ENCODE results near the gene HERPUD1.
"Not testable (repeated sequence)": the region's sequence is repeated elsewhere in the genome, so short reads cannot be mapped to it uniquely, and the experiment has no call there.

HERPUD1 gene, protein sequence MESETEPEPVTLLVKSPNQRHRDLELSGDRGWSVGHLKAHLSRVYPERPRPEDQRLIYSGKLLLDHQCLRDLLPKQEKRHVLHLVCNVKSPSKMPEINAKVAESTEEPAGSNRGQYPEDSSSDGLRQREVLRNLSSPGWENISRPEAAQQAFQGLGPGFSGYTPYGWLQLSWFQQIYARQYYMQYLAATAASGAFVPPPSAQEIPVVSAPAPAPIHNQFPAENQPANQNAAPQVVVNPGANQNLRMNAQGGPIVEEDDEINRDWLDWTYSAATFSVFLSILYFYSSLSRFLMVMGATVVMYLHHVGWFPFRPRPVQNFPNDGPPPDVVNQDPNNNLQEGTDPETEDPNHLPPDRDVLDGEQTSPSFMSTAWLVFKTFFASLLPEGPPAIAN

DNA sequence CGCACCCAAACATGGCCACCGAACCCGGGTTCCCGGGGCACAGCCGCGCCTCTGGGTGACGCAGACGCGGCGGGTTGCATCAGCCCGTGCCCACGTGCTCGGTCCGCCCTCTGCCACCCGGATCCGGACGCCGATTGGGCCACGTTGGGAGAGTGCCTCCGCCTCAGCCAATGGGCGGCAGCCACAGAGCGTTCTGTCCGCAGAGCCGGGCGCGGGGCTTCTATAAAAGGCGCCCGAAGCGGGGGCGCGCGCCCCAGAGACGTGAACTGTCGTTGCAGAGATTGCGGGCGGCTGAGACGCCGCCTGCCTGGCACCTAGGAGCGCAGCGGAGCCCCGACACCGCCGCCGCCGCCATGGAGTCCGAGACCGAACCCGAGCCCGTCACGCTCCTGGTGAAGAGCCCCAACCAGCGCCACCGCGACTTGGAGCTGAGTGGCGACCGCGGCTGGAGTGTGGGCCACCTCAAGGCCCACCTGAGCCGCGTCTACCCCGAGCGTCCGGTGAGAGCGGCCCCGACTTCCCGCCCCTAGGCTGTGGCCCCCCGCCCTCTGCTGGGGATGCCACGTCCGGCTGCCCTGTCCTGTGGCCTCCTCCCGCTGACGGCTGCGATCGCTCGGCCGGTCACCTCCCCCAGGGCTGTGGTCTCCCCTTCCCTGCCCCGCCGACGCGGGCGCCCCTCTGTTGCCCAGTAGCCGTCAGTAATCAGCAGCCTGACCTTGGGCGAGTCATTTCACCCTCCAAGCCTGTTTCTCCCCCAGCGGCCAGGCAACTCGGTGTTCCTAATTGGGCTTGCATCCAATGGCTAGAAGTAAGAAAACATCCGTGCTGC lies at the start of gene HERPUD1:
Gene HERPUD1 (plus strand): TSS at position 251 of the 829 bp plus-strand sequence. CDS start 103 bp downstream, at position 354.
- peak; percentile 88 for FAIRE-seq
- peak; percentile 89 for DNase-seq (ENCODE audit: insufficient read length, low spot score)

DNA sequence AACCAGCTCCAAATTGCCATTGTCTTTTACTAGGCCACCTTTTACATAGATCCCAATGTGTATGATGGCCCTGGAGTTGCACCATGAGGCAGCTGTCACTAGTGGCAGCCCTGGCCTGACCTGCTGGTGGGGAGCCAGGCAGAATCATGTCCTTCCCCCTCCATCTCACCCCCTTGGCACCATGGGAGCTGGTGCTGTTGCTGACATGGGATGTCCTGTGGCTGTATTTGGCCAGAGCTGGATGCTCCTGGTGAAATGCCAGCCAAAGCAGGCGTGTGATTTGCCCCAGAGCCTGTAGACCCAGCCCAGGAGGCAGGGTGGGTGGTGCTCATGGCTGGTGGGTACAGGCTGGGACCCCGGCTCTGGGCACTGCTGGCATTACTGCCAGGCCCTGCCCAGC lies 48.4 kb upstream of the HERPUD1 start:
- DNase-seq (ENCODE audit: insufficient read length, low spot score) (no peak), FAIRE-seq (no peak)

DNA sequence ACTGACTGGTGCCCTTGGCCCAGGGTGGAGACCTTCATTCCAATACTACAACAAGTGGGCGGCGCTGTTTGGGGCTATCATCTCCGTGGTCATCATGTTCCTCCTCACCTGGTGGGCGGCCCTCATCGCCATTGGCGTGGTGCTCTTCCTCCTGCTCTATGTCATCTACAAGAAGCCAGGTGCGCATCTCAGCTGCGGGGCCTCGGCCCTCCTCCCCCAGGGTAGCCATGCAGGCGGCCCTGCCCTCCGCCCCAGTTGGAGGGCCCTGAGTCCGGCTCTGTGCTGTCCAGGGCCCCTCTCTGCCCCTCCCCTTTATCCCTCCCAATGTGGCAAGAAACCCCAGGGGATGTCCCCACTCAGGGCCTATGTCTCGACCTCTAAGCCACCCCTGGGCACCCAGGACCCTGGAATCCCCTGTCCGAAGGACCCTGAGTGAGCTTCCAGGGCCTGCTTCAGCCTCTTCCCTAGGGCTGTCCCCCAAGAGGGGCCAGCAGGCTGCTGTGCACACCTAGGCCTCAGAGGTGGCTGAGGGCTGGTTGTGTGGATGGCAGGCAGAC lies 47.8 kb upstream of the HERPUD1 start:
- DNase-seq (ENCODE audit: insufficient read length, low spot score) (no peak), FAIRE-seq (no peak)

DNA sequence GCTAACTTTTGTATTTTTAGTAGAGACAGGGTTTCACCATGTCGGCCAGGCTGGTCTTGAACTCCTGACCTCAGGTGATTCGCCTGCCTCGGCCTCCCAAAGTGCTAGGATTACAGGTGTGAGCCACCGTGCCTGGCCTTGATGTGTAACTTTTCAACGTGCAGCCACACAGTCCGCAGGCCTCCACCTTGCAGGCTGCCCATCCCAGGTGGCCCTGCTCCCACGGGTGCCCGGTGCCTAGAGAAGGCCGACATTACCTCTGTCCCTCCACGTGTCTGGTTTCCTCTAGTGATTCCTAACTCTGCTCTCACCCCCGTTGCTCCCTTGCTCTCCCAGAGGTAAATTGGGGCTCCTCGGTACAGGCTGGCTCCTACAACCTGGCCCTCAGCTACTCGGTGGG lies 47.0 kb upstream of the HERPUD1 start:
- DNase-seq (ENCODE audit: insufficient read length, low spot score); FAIRE-seq: not testable (repeated sequence)

DNA sequence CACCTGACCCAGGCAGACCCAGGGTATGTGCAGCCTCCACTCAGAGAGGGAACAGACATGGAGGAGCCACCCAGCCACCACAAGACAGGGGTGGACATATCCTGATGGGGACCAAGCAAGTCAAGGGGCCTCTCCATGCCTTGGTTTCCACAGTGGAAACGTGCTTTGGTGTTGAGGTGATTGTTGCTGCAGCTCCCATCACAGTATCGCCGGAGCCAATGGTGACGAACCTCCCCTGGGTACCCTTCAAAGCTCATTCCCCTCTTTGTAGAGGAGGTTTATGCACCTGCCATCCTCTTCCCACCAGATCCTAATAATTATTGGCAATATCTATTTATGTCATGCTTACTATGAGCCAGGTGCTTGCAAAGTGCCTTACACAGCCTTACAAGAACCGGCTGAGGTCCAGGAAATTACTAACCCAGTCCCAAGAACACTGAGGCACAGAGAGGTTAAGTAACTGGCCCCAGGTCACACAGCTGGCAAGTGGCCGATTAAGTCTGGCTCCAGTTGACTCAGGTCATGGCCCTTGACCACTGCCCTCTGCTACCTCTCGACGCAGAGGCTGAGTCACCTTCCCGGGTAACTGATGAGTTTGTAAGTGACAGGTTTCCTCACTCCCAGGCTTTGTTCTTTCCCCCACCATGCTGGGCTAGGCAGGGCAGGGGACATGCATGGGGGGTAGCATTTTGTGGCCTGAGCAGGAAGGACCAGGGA lies 46.3 kb upstream of the HERPUD1 start:
- FAIRE-seq, result no peak
- no peak for DNase-seq (ENCODE audit: insufficient read length, low spot score)

DNA sequence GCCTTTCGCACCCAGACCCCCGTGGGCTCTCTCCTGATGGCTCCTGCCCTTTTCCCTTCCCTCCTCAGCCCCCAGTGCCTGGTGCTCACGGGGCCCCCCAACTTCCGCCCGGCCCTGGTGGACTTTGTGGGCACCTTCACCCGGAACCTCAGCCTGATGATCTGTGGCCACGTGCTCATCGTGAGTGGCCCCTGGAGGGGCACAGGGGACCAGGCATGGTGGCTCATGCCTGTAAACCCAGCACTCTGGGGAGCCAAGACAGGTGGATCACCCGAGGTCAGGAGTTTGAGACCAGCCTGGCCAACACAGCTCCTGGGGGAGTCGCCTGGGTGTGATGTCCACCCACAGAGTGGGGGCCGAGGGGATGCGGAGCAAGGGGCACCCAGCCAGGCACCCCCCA lies 45.6 kb upstream of the HERPUD1 start:
- no peak for DNase-seq (ENCODE audit: insufficient read length, low spot score)
- FAIRE-seq, result no peak

DNA sequence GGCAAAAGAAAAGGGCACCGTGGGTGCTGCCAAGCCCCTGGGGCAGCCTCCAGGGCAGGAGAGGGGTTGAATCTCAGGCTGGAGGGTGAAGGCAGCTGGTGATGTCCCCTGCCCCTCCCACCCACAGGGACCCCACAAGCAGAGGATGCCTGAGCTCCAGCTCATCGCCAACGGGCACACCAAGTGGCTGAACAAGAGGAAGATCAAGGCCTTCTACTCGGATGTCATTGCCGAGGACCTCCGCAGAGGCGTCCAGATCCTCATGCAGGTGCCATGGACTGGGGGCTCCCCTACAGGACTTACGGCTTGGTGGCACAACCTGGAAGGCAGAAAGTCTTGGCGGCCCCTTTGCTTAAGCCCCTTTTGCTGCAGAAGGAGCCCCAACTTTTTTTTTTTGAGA lies 45.1 kb upstream of the HERPUD1 start:
- DNase-seq (ENCODE audit: insufficient read length, low spot score) (no peak), FAIRE-seq (no peak)

DNA sequence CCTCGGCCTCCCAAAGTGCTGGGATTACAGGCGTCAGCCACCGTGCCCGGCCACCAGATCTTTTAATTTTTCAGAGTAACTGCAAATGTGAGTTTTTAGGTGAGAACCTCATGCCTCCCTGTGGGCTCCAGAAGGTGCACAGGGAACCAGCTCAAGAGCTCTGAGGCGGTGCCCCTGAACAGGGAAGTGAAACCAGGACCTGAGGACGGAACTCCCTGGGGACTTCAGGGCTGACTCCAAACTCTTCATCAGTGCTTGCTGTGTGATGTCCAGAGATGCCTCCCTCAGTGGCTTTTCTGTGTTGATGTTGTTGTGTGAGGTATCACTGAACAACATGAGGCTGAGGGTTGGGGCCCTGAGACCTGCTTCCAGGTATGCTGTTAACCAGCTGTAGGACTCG lies 43.1 kb upstream of the HERPUD1 start:
- peak; percentile 81 for FAIRE-seq

DNA sequence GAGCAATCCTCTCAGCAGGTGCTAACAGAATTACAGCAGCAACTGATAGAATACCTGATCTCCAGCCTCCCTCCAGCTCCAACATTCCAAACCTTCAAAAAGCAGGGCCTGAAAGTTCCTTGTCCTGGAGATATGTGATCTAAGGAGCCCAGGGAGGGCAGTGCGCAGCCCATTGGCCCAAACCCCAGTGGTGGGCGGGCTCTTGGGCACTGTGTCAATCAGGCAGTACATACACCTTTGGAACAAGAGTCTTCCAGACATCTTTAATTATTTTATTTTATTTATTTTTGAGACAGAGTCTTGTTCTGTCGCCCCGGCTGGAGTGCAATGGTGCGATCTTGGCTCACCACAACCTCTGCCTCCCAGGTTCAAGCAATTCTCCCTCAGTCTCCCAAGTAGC lies 42.7 kb upstream of the HERPUD1 start:
- DNase-seq (ENCODE audit: insufficient read length, low spot score) (no peak), FAIRE-seq (no peak)

More for the DNA sequence above, 43.1 kb upstream of the HERPUD1 start:
- peak; percentile 63 for DNase-seq (ENCODE audit: insufficient read length, low spot score)

DNA sequence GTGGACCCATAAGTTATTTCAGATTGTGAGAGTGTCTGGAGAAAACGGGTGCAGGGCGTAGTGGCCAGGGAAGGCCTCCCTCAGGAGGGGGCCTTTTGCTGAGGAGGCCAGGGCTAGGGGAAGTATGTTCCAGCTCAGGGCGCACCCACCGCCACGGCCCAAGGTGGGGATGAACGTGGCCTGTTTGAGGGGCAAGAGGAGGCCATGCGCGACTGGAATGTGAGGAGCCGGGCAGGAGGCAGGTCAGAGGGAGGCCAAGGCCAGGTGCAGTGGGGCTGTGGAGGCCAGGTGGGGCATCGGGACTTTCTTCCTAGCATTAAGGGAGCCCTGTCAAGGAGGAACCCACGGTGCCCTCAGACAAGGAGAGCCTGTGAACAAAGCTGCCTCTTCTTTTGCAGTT lies 40.3 kb upstream of the HERPUD1 start:
- DNase-seq (ENCODE audit: insufficient read length, low spot score), result no peak
- no peak for FAIRE-seq

DNA sequence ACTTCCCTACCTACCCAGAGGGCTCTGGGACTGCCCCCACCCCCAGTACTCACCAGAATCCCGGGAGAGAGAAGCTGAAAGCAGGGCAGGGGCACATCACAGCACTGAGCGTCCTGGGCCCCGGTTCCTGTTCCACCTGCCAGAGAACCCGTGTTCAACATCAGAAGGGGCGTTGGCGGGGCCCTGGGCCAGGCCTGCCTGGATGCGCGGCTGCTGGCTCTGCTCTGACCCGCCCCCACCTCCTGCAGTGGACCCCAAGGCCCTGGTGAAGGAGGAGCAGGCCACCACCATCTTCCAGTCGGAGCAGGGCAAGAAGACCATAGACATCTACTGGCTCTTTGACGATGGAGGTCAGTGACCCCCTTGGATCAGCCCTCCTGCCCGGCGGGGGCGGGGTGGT lies 39.2 kb upstream of the HERPUD1 start:
- DNase-seq (ENCODE audit: insufficient read length, low spot score), result no peak

DNA sequence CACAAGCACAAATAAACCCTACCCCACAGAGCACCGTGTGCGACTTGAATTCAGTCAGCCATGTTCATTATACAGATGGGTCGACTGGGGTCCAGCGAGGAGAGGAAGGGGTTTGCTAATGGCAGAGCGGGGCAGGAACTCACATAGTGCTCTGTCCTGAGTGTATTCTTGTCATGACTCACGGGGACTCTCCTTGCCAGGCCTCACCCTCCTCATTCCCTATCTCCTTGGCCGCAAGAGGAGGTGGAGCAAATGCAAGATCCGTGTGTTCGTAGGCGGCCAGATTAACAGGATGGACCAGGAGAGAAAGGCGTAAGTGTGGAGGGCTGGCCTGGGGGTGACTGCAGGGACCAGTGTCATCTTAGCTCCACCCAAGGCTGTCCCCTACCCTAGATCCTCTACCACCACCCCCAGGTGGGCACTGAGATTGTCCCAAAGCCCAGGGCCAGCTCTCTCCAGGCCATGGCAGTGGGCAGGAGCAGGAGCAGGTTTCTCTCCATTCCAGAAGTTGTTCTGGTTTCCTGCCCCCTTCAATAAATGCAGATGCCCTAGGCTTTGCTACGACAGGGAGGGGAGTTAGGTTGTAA lies 37.5 kb upstream of the HERPUD1 start:
- FAIRE-seq (no peak), DNase-seq (ENCODE audit: insufficient read length, low spot score) (no peak)

More for the DNA sequence above, 39.2 kb upstream of the HERPUD1 start:
- no peak for FAIRE-seq

DNA sequence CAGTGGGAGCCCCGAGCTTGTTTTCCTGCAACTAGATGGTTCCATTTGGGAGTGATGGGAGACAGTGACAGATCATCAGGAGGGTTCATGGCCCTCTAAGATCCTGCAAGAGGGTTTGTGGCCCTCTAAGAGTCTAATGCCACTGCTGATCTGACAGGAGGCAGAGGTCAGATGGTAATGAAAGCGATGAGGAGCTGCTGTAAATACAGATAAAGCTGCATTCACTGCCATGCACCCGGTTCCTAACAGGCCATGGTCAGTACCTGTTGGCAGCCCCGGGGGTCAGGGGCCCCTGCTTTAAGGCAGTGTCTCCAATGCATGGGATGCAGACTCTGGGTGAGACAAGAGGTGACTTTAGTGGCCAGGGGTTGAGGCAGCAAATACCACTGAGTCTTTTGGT lies 36.1 kb upstream of the HERPUD1 start:
- FAIRE-seq (no peak), DNase-seq (ENCODE audit: insufficient read length, low spot score) (no peak)

DNA sequence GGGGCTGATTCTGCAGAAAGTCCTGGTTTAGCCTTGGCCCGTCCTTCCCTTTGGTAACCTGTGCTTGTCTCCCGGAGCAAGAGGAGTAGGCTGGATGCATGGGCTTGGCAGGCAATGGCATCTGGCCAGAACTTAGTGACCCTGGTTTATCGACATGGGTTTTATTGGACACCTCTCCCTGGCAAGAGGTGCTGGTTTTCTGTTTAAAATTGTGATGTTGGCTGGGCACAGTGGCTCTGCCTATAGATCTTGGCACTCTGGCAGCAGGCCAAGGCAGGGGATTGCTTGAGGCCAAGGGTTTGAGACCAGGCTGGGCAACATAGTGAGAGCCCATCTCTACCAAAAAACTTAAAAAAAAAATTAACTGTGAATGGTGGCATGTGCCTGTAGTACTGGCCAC lies 35.7 kb upstream of the HERPUD1 start:
- no peak for DNase-seq (ENCODE audit: insufficient read length, low spot score)
- FAIRE-seq, result no peak

DNA sequence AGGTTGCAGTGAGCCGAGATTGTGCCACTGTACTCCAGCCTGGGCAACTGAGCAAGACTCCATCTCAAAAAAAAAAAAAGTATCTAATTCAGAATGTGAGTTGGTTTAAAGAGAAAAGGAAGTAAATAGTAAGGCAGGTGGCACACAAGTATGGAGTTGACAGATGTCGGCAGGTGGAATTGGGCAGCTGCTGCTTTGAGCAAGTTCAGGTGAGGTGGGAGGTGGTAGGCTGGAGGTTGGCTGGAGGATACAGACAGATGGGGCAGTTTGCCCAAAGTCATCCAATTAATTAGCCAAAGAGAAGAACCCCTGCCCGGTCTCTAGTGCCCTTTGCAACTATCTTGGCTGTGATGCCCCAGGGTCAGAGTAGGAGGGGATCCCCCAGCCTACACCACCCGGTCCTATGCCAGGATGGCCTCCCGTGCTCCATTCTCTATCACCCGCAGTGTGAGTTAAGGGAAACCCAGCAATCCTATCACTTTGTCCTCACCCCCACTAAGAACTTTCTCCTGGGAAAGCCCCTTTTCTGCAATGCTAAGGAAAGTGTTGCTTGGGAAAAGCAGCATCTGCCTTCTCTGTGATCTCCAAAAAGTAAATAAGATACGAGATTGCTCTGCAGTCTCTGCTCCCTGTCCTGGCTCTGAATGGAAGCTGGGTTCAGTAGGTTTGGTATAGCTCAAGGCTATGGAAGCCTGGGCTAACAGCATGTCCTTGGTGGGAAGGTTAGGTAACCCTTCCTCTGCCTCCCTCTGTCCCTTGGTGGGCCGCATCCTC lies 34.7 kb upstream of the HERPUD1 start:
- no peak for FAIRE-seq
- no peak for DNase-seq (ENCODE audit: insufficient read length, low spot score)

DNA sequence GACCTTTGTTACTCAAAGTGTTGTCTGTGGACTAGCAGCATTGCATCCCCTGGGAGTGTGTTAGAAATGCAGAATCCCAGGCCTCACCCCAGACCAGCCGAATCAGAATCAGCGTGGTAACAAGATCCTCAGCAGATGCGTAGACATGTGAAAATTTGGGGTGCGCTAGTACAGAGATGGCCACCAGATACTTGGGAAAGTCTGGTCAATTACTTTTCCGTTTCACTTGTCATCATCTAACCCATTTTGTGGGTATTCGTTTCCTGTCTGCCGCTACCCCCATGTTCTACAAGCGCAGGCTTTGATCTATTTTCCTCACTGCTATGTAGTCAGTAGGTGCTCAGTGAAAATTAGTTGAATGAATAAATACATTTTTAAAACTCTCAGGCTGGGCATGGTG lies 33.1 kb upstream of the HERPUD1 start:
- DNase-seq (ENCODE audit: insufficient read length, low spot score) (no peak), FAIRE-seq (peak; percentile 86)

DNA sequence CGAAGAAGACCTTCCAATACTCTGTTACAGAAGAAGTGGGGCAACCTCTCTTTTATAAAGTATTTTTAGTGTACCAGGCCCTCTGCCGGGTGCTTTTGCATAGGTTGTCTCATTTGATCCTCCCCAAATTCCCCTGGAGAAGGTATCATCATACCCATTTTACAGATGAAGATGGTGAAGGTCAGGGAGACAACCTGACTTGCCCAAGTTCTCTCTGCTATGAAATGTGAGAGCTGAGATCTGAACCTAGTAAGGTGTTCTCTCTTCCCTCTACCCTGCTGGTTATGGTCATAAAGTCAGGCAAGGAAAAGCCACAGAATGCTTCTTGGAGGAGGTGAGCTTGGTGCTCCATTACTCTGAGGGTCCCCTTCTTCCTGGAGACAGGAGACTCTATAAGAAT lies 28.1 kb upstream of the HERPUD1 start:
- FAIRE-seq, result no peak
- no peak for DNase-seq (ENCODE audit: insufficient read length, low spot score)

DNA sequence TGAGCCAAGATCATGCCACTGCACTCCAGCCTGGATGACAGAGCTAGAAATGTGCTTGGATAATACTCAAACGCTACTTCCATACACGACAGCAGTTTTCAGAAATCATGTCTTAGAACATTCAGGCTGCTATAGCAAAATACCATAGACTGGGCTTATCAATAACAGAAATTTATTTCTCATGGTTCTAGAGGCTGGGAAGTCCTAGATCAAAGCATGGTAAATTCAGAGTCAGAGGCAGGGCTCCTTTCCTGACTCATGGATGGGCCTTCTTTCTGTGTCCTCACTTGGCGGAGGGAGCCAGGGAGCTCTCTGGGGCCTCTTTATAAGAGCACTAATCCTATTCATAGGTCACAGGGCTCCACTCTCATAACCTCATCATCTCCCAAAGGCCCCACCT lies 24.5 kb upstream of the HERPUD1 start:
- DNase-seq (ENCODE audit: insufficient read length, low spot score), result no peak
- no peak for FAIRE-seq

DNA sequence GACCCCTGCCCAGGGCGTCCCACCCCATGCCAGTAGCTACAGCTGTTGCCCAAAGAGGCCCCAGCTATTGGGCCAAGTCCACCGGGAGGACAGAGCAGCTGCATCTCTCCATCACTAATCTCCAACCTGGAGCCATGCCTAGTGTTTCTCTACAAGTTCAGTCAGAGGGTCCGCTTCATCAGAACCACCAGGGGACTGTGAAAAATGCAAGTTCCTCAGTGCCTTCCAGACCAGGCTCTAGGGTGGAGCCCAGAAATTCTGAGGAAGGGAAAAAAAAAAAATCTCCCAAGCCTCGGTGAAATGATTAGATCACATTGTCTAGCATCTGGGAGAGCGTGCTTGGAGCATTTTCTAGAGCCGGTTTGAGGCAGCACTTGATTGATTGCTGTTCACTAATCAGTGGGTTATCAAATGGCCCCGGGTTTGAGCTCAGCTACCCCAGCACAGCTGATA lies 22.4 kb upstream of the HERPUD1 start:
- FAIRE-seq, result no peak

DNA sequence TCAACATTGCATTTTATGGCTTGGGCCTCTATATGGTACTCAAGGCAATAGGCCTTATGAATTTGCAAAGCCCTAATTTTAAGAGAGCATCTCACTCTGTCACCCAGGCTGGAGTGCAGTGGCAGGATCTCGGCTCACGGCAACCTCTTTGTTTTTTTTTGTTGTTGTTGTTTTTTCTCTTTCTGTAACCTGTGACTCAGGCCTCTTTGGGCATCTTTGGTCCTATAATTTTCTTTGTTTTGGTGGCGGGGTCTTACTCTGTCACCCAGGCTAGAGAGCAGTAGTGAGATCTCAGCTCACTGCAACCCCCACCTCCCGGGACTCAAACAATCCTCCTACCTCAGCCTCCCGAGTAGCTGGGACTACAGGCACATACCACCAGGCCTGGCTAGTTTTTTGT lies 21.8 kb upstream of the HERPUD1 start:
- DNase-seq (ENCODE audit: insufficient read length, low spot score) (no peak), FAIRE-seq (no peak)

More for the DNA sequence above, 22.4 kb upstream of the HERPUD1 start:
- no peak for DNase-seq (ENCODE audit: insufficient read length, low spot score)
